PFSK-1 (cell line): ENCODE measurements around the gene UBN2.

Source experiments
- POLR2AphosphoS5 ChIP-seq: IDR thresholded peaks from 2 replicates; pipeline ENCODE4 v1.6.1; 2012; ENCODE audit warnings: low read depth, mild to moderate bottlenecking, control low read depth, low read length, moderate library complexity
- REST ChIP-seq, 2 experiments: IDR thresholded peaks; 2 replicates each; pipeline versions ENCODE4 v1.6.1 to v1.8.0; 2011 to 2012; ENCODE audit warnings: low read depth in 2 of 2, low read length in 2 of 2, control low read depth in 1 of 2, inconsistent platforms in 1 of 2, mild to moderate bottlenecking in 1 of 2, moderate library complexity in 1 of 2; ENCODE audit not compliant: insufficient read depth in 1 of 2
- SIN3A ChIP-seq: IDR thresholded peaks from 2 replicates; pipeline ENCODE4 v1.6.1; 2012; ENCODE audit warnings: mild to moderate bottlenecking, low read length, moderate library complexity, borderline replicate concordance; ENCODE audit not compliant: insufficient read depth
- TAF1 ChIP-seq: IDR thresholded peaks from 2 replicates; pipeline ENCODE4 v1.6.1; 2012; ENCODE audit warnings: low read length, control low read depth, borderline replicate concordance; ENCODE audit not compliant: insufficient read depth

- TF ChIP-seq SIN3A, result no peak
- no peak for TF ChIP-seq TAF1
- TF ChIP-seq REST (IDR thresholded peaks at IDR 0.05; ENCODE audit: insufficient read depth in 1 of 2, low read depth in 2 of 2, low read length in 2 of 2), result no peak
- no peak for TF ChIP-seq POLR2AphosphoS5
These were observed 48.7 kb upstream of the UBN2 start for GRCh38 chr7:139182363-139182762.
